ENCODE data around the gene LRRC23. TPM values are rescaled to one million over a fixed set of nuclear protein-coding genes. Genes with fewer than 3 reads are reported as not detected.
"Not testable (repeated sequence)": the region's sequence is repeated elsewhere in the genome, so short reads cannot be mapped to it uniquely, and the experiment has no call there.

The LRRC23 gene
- total RNA-seq, 1 donor from 2014 or later = 5.2 TPM

- no peak overlapping the region for H3K27ac ChIP-seq
- Mint-ChIP-seq H3K9me3 (peaks cover 3% of the 10 kb centered on the region), H3K27me3 (ENCODE audit: insufficient read depth, low read depth) (peaks cover 6% of the 10 kb centered on the region), H3K36me3 (peaks cover 5% of the 10 kb centered on the region), H3K4me3 (no peak overlapping the region), H3K27ac (peak overlapping the region; percentile 50), H3K4me1 (peaks cover 22% of the 10 kb centered on the region)
- no peak for TF ChIP-seq EZH2 (IDR thresholded peaks at IDR 0.05)
- TF ChIP-seq EZH2phosphoT487 (IDR thresholded peaks at IDR 0.05) = no peak
- no peak for TF ChIP-seq CTCF (IDR thresholded peaks at IDR 0.05)
- H3K4me1 ChIP-seq = peaks cover 28% of the 10 kb centered on the region
- no peak overlapping the region for H2AFZ ChIP-seq (replicated peaks)
- no peak for DNase-seq (ENCODE audit: low spot score)
- no peak overlapping the region for H3K9ac ChIP-seq
- H3K79me2 ChIP-seq (ENCODE audit: low read depth) = no peaks in the 10 kb centered on the region
- H3F3A ChIP-seq (ENCODE audit: low read depth) = peaks cover 22% of the 10 kb centered on the region
- H3K36me3 ChIP-seq = no peaks in the 10 kb centered on the region
- no peaks in the 10 kb centered on the region for H4K20me1 ChIP-seq (ENCODE audit: low read depth)
- no peaks in the 10 kb centered on the region for H3K9me3 ChIP-seq (ENCODE audit: low read depth)
- H3K4me2 ChIP-seq = peak overlapping the region; percentile 77
- no peaks in the 10 kb centered on the region for H3K27me3 ChIP-seq
- H3K4me3 ChIP-seq = no peak overlapping the region
Observed at GRCh38 chr12:6903722-6904121, 900 bp upstream of the LRRC23 start.

- no peak for DNase-seq (ENCODE audit: low spot score)
- Histone ChIP-seq H4K20me1 (ENCODE audit: low read depth) (no peaks in the 10 kb centered on the region), H3K4me3 (peak overlapping the region; percentile 59), H3K79me2 (ENCODE audit: low read depth) (no peaks in the 10 kb centered on the region), H3K9ac (no peak overlapping the region), H3F3A (ENCODE audit: low read depth) (peaks cover 29% of the 10 kb centered on the region), H3K36me3 (no peaks in the 10 kb centered on the region), H2AFZ (replicated peaks) (peak overlapping the region; percentile 74), H3K27me3 (no peaks in the 10 kb centered on the region), H3K4me2 (peak overlapping the region; percentile 87), H3K9me3 (ENCODE audit: low read depth) (no peaks in the 10 kb centered on the region), H3K4me1 (peaks cover 28% of the 10 kb centered on the region), H3K27ac (no peak overlapping the region)
- Mint-ChIP-seq H3K4me3 (no peak overlapping the region), H3K36me3 (peaks cover 5% of the 10 kb centered on the region), H3K9me3 (peaks cover 3% of the 10 kb centered on the region), H3K27ac (no peak overlapping the region), H3K27me3 (ENCODE audit: insufficient read depth, low read depth) (peaks cover 5% of the 10 kb centered on the region), H3K4me1 (peaks cover 11% of the 10 kb centered on the region)
- TF ChIP-seq CTCF (IDR thresholded peaks at IDR 0.05) = no peak
- TF ChIP-seq EZH2phosphoT487 (IDR thresholded peaks at IDR 0.05) = no peak
- no peak for TF ChIP-seq EZH2 (IDR thresholded peaks at IDR 0.05)
Observed at GRCh38 chr12:6905414-6906040, 905 bp downstream of the LRRC23 start.

- not testable (repeated sequence) for H3K36me3 Mint-ChIP-seq; H3K27ac ChIP-seq; H3K27me3 ChIP-seq; H3K79me2 ChIP-seq (ENCODE audit: low read depth); H2AFZ ChIP-seq (replicated peaks); H3K27ac Mint-ChIP-seq; DNase-seq (ENCODE audit: low spot score); H3K4me2 ChIP-seq; H3K9ac ChIP-seq; H3K9me3 Mint-ChIP-seq; H3K9me3 ChIP-seq (ENCODE audit: low read depth); H3K27me3 Mint-ChIP-seq (ENCODE audit: insufficient read depth, low read depth); H3K36me3 ChIP-seq; H3K4me3 ChIP-seq; H4K20me1 ChIP-seq (ENCODE audit: low read depth)
- peaks cover 37% of the 10 kb centered on the region for H3F3A ChIP-seq (ENCODE audit: low read depth)
- peaks cover 26% of the 10 kb centered on the region for H3K4me1 ChIP-seq
- Mint-ChIP-seq H3K4me1 (peaks cover 19% of the 10 kb centered on the region), H3K4me3 (peak overlapping the region; percentile 59)
Observed at GRCh38 chr12:6908141-6908540, 3.5 kb downstream of the LRRC23 start.

- Mint-ChIP-seq H3K4me3 (peak overlapping the region; percentile 10), H3K27ac (no peak overlapping the region), H3K27me3 (ENCODE audit: insufficient read depth, low read depth) (peaks cover 3% of the 10 kb centered on the region), H3K4me1 (peaks cover 24% of the 10 kb centered on the region), H3K36me3 (peaks cover 4% of the 10 kb centered on the region), H3K9me3 (no peaks in the 10 kb centered on the region)
- Histone ChIP-seq H3K4me1 (peaks cover 21% of the 10 kb centered on the region), H3K27me3 (no peaks in the 10 kb centered on the region), H4K20me1 (ENCODE audit: low read depth) (no peaks in the 10 kb centered on the region), H3K79me2 (ENCODE audit: low read depth) (peaks cover 9% of the 10 kb centered on the region), H3K9ac (no peak overlapping the region), H3K27ac (no peak overlapping the region), H3K4me2 (no peak overlapping the region), H3K36me3 (no peaks in the 10 kb centered on the region), H2AFZ (replicated peaks) (no peak overlapping the region), H3K9me3 (ENCODE audit: low read depth) (no peaks in the 10 kb centered on the region), H3K4me3 (no peak overlapping the region), H3F3A (ENCODE audit: low read depth) (peaks cover 42% of the 10 kb centered on the region)
- no peak for DNase-seq (ENCODE audit: low spot score)
- TF ChIP-seq CTCF (IDR thresholded peaks at IDR 0.05) = no peak
- TF ChIP-seq EZH2phosphoT487 (IDR thresholded peaks at IDR 0.05) = no peak
- TF ChIP-seq EZH2 (IDR thresholded peaks at IDR 0.05) = no peak
Observed at GRCh38 chr12:6909421-6910145, 5.0 kb downstream of the LRRC23 start.

Data from neural progenitor cell (in vitro differentiated cells).